Fibroblast of mammary gland (primary cell): ENCODE results near the gene RTL10.
"Not testable (repeated sequence)": the region's sequence is repeated elsewhere in the genome, so short reads cannot be mapped to it uniquely, and the experiment has no call there.

Experiments
- DNase-seq: peaks from one replicate; pipeline ENCODE4 v3.0.0-alpha.2; 2010; ENCODE audit warnings: low read depth
- H3K4me3 ChIP-seq: 2 replicates; pipeline ENCODE4 v1.5.1; 2011; ENCODE audit warnings: low read depth, mild to moderate bottlenecking, low read length, moderate library complexity; ENCODE audit not compliant: control insufficient read depth
- TF ChIP-seq, protein P1 (sequence below): conservative IDR thresholded peaks from 2 replicates; pipeline ENCODE4 v1.5.1; 2011; ENCODE audit warnings: low read depth, low read length, inconsistent platforms; ENCODE audit not compliant: control insufficient read depth, insufficient read depth

Gene RTL10

DNA sequence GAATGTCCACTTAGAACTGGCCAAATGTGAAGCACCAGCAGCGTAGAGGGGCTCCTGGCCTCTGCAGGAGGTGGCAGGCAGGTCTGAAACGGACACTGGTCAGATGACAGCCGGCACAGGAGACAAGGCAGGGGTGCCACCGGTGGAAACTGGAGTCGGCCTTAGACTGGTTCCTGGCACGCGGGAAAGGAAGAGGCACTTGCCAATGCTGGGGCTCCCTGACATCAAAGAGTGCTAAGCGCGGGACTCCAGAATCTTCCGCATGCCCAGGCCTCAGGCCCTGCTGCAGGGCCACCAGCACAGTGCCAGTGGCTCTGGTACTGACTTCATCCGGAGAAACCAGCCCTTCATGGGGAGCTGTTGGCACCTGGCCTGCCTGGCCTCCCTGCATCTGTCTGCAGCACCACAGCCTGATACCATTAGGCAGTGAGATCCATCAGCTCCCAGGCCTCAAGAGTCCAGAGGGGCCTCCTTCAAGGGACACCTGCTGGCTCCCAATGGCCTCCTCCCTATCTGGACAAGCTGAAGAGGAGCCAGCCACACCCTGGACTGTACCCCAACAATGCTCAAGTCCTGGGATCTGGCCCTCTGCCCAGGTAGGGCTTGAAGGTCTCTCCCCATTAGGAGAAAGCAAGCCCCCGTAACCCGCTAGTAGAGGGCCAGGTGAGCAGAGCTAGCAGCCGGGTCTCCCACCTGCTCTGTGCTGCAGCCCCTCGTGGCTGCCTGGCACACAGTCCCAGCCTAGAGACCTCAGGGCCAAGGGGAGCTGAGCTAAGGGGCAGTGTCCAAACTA is 29.7 kb upstream of the RTL10 start:
- TF ChIP-seq, protein P1, sequence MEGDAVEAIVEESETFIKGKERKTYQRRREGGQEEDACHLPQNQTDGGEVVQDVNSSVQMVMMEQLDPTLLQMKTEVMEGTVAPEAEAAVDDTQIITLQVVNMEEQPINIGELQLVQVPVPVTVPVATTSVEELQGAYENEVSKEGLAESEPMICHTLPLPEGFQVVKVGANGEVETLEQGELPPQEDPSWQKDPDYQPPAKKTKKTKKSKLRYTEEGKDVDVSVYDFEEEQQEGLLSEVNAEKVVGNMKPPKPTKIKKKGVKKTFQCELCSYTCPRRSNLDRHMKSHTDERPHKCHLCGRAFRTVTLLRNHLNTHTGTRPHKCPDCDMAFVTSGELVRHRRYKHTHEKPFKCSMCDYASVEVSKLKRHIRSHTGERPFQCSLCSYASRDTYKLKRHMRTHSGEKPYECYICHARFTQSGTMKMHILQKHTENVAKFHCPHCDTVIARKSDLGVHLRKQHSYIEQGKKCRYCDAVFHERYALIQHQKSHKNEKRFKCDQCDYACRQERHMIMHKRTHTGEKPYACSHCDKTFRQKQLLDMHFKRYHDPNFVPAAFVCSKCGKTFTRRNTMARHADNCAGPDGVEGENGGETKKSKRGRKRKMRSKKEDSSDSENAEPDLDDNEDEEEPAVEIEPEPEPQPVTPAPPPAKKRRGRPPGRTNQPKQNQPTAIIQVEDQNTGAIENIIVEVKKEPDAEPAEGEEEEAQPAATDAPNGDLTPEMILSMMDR = no peak
- H3K4me3 ChIP-seq = no peak overlapping the region
- DNase-seq = no peak

DNA sequence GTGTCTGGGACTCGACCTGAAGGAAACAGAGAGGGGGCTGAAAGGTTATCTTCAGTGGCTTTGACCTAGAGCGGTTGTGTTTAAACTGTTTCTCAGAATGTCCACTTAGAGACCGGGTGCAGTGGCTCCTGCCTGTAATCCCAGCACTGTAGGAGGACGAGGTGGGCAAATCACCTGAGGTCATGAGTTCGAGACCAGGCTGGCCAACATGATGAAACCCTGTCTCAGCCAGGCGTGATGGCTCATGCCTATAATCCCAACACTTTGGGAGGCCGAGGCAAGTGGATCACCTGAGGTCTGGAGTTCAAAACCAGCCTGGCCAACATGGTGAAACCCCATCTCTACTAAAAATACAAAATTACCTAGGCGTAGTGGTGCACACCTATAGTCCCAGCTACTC is 28.8 kb upstream of the RTL10 start:
- not testable (repeated sequence) for H3K4me3 ChIP-seq, DNase-seq

DNA sequence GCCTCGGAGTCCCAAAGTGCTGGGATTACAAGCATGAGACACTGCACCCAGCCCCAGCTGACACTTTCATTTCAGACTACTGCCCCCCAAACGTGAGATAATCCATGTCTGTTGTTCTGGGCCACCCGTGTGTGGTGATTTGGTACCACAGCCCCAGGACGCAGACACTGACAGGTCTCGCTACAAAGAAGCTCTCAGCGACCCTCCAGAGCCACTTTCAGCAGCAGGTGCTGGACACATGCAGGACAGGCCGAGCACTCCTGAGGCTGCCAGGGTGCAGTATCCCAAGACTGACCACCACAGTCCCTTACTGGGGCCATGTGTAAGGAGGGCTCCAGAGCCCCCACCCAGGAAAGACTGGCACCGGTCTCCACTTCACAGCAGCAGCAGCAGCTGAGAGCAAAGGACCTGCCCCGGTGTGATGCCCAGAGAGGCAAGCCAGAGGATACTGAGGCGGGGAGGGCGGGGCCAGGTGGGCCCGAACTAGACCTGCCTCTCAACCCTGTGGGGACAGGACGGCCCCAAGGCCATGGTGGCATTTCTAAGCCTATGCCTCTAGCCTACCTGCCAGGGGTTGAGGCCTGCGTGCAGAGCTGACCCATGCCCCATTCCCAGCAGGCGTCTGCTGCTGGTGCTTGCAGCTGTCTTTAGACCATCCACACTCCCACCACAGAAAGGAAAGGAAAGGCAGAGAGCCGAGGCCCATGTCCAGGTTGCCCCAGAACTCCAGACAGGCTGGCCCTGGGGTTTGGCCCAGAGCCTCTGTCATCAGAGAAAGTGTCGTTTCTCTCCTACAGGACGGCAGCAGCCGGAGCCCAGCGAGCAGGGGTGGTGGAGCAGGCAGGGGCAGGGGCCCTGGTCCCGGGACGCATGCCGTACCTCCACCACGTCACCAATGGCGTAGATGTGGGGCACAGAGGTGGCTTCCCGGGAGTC is 28.0 kb upstream of the RTL10 start:
- TF ChIP-seq, protein P1 = no peak
- DNase-seq = no peak
- no peak overlapping the region for H3K4me3 ChIP-seq

DNA sequence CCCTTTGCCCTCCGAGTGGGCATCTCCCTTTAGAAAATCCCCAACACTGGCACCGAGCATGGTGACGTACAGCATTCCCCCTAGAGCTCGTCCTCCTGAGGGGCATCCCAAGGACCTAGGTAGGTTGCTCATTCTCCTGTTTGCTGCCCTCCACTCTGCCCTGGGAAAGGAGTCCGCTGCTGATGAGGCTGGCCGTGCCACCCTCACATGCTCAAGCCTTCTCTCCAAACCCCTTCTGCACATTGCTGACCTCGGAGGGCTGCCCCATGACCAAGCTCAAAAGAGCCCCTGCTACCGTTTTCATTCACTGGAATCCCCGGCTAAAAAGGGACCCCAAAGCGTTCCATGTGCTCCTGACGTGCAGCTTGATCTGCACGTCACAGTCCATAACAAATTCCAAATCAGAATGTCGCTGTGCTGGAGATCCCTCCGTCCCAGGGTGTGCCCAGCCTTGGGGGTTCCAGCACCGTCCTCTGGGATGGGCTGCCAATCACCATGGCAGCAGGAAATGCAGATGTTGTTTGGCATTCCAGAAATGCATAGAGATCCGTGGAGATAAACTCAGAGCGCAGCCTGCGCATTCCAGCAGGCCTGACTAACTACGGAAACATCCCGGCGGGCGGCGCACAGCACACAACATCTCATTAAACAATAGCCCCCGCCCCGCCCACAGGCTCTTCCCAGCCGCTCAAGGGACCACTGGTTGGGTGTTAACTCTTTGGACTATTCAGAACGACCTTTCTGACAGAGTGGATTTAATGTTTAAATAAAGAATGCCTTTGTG is 26.3 kb upstream of the RTL10 start:
- no peak overlapping the region for H3K4me3 ChIP-seq
- TF ChIP-seq, protein P1 = no peak
- DNase-seq = peak; percentile 81

DNA sequence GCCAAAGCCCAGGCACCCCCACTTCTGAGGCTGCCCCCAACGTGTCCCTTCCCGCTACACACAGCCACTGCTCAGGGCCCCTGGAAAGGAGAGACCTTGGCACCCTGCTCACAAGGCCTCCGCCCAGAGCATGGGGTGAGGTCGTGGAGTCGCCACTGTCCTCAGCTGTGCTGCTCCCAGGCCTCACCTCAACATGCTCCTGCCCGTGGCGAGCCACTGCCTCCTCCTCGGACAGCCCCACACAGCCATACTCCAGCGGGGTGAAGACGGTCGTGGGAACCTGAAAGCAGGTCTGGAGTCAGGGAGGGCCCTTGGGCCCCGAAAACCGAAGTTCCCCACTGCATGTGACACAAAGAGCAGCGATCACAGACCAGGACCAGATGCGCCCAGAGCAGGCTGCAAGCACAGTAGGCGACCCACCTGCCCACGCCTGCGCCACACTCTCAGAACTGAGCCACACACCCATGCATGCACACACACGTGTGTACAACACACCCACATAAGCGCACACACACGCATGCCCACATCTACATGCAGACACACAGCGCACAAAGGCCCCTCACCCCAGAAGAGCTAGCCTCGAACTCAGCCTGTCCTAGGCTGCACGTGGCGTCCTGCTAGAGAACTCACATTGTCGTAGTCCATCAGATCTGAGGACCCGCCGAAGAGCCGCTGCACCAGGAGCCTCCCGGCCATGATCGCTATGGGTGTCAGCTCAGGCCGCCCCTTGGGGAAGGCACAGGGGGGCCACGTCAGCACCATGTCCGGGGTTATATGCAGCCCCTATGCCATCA is 25.5 kb upstream of the RTL10 start:
- no peak overlapping the region for H3K4me3 ChIP-seq
- DNase-seq = no peak
- TF ChIP-seq, protein P1 = no peak

DNA sequence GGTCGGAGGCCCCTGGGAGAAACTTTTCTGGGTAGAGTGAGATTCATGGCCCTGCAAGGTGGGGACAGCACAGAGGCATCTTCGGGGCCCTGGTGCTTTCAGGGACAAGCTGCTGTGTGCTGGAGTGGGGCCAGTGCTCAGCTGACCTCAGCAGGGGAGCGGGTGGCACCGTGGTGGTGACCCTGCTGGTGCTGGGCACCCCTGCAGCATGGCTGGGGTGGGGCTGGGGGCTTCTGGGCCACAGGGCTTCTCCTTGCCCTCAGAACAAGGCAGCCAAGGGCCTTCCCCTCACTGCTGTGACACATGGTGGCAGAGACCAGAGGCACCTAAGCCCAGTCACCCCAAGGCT is 24.9 kb upstream of the RTL10 start:
- TF ChIP-seq, protein P1 = no peak
- DNase-seq = no peak
- H3K4me3 ChIP-seq = no peak overlapping the region
